SK-N-MC (cell line): ENCODE measurements around the gene TGFB2.

Experiments used
- FOXP2 ChIP-seq: optimal IDR thresholded peaks from 2 replicates; pipeline ENCODE3; 2011; ENCODE audit warnings: mild to moderate bottlenecking, moderate library complexity; ENCODE audit not compliant: insufficient read depth; ENCODE audit errors: extremely low read length, control extremely low read depth
- POLR2AphosphoS5 ChIP-seq: IDR thresholded peaks from 2 replicates; pipeline ENCODE4 v1.6.1; 2012; ENCODE audit warnings: mild to moderate bottlenecking, low read depth, low read length, borderline replicate concordance

DNA sequence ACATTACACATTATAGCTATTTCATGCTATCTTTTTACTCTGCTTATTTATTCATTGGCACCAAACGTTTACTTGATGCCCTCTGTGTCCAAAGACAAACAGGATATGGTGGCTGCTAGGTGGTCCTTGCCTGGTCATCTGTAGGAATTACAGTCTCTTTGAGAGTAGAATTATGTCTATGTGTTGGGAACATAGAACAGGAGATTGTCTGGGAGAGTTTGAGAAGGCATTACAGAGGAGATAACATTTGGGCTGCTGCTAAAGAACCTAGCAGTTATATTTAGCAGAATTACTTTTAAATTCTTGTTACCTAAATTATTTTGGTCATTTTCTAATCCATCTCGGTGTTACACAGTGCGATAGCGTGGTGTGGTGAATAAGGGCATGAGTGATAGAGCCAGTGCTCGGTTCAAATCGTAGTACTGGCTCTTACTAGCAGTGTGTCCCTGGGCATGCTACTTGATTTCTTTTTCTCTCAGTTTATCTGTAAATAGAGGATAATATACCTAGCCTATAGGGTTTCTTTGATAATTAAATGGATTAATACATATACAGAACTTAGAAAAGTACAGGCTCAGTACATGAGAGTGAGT, 39.6 kb upstream of the TGFB2 start:
- TF ChIP-seq FOXP2 (no peak), POLR2AphosphoS5 (no peak)
